Suppressor macrophage treated with lipopolysaccharide for 1 hour (primary cell): Measurements from ENCODE around the gene WWOX.
A peak's percentile ranks its signal among the peaks of the same experiment; 100 is the strongest.

Experiments used
- DNase-seq, 3 donors: peaks; one replicate each; pipeline ENCODE4 v3.0.0-alpha.2; 2020 to 2022

Gene WWOX

GRCh38 chr16:78543023-78543422 lies 443.6 kb downstream of the WWOX start:
- no peak for DNase-seq

DNA sequence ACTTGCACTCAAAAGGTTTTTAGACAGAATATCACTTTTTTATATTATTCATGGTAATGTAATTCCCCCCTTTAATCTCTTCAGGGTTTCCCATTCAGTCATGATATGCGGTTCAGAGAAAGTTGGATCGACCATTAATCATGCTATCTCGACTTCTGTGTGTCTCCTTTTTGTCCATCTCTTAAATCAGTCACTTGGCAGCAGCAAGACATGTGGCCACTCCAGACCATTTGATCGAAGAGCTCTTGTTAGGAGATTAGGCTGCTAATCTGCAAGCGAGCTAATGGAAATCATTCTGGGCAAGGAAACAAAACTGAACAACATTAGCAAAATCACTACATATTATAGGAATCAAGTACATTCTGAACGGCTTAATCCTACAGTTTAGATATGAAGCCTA lies 449.9 kb downstream of the WWOX start:
- DNase-seq = no peak

GRCh38 chr16:78551487-78552085 lies 452.1 kb downstream of the WWOX start:
- DNase-seq = no peak

DNA sequence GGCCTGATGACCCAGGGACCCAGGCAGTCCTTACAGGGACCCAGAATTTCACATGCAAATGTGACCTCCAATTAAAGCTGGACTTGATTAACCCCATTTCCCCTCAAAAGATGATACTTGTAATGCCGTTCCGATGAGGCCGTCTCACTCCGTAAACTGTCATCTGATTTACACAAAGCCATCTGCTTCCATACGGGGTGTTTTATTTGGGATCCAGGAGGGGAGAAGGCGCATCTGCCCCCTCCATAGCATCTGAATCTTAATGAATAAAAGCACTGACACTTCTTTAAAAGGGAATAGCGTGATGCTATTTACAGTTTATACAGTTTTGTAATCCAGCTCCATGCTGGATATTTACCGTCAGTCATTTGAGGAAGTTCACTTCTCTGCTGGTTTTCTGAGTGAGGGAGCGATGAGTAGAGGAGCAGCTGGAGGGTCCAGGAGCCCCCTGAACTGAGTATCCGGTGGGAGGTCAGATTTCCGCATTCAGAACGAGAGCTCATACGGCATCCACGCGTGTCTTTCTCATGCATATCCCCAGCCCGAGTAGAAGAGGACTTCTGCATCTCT lies 452.7 kb downstream of the WWOX start:
- DNase-seq = peak; percentile 33 to 74 (median 48)

GRCh38 chr16:78552716-78553115 lies 453.3 kb downstream of the WWOX start:
- DNase-seq = peak; percentile 80 to 87 (median 87)

- DNase-seq = peak in 1 of 3 donors; percentile 10
Observed at GRCh38 chr16:78553268-78554039, 454.0 kb downstream of the WWOX start.

- DNase-seq = no peak
Observed at GRCh38 chr16:78556421-78556820, 457.0 kb downstream of the WWOX start.

GRCh38 chr16:78560997-78561396 lies 461.5 kb downstream of the WWOX start:
- DNase-seq = no peak

DNA sequence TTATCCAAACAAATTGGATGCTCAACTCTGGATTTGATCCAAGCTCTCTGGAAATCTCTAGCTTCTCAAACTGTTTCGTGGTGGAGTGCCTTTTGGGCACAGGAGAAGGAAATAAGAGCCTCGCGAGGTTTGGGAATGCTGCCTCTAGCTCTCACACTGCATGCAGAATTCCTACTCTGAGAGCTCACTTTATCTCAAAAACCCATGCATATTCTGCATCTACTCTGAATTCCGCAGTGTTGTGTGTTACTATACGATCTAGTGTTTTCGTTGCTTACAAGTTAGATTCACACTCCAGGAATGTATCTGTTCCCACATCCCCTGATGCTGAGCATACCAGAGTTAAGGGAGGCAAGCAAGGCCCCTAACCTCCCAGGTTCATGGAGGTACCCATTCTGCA lies 462.7 kb downstream of the WWOX start:
- DNase-seq = no peak

DNA sequence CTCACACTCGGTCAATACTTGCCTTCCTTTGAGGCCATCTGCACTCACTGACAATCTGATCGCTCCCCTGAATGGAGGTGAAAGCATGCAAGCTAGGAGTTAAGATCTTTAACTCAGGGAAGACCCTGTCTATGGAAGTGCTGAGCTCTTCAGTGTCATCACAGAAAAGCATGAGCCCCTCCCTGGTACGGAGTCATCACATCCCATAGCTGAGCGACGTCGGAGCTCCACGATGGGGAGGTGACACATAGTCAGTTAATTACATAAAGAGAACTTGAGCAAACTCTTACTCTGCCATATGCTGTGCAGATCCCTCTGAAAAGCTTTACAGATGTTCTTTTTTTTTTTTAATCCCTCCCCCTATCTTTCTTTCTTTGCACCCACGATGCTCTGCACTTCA lies 463.2 kb downstream of the WWOX start:
- no peak for DNase-seq

DNA sequence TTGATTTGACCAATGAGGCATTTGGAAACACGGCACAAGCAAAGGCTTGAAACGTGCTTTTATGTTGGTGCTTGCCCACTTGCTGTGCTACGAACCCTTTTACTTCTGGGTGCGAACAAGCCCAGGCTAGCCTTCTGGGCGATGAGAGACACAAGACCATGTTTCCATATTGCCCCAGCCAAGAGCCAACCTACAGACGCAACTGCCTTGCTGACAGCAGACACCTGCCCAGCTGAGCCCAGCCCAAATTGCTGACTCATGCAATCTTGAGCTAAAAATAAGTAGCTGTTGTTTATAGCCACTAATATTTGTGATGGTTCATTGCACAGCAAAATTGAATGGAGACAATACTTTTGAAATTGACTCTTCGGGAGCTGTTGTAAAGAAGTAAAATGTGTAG lies 464.5 kb downstream of the WWOX start:
- no peak for DNase-seq

- peak; percentile 19 to 41 (median 30) for DNase-seq
Observed at GRCh38 chr16:78566397-78567073, 467.1 kb downstream of the WWOX start.

DNA sequence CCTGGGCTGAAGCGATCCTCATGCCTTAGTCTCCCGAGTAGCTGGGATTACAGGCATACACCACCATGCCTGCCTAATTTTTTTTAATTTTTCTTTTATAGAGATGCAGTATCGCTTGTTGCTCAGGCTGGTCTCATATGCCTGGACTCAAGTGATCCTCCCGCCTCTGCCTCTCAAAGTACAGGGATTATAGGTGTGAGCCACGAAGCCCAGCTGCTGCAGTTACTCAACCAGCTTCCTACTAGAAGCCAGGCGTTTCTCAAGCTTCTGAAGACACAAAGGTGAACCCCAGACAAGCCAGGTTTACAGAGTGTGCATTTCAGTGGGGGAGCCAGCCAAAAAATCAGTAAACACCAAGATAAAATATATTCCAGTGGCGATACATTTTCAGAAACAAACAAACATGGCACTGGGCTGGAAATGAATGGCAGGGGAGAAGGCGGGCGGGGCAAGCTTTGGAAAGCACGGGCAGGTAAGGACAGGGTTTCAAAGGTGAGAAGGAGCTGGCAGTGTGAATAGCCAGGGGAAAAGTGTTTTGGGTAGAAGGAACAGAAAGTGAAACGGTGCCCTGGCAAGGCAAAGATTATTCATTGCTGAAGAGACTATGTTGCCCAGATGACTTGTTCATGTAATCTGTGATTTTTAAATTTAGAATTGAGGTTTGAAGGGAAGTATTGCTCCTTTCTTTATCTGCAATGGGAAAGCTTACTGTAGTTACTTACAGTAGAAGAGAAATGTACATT lies 471.1 kb downstream of the WWOX start:
- peak in 2 of 3 donors; percentile 23 for DNase-seq

DNA sequence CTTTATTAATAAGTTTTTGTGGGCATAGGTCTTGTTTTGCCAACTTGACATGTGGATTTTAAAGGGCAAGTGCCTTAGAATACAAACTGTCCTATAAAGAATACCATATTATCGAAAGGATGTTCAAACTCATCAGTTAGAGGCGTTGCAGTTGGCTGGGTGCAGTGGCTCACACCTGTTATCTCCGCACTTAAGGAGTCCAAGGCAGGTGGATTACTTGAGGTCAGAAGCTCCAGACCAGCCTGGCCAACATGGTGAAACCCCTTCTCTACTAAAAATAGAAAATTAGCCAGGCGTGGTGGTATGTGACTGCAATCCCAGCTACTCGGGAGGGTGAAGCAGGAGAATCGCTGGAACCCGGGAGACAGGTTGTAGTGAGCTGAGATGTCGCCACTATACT lies 472.0 kb downstream of the WWOX start:
- DNase-seq = no peak

GRCh38 chr16:78571898-78572358 lies 472.5 kb downstream of the WWOX start:
- DNase-seq = peak; percentile 20 to 61 (median 58)

- no peak for DNase-seq
Observed at GRCh38 chr16:78574571-78574970, 475.1 kb downstream of the WWOX start.

DNA sequence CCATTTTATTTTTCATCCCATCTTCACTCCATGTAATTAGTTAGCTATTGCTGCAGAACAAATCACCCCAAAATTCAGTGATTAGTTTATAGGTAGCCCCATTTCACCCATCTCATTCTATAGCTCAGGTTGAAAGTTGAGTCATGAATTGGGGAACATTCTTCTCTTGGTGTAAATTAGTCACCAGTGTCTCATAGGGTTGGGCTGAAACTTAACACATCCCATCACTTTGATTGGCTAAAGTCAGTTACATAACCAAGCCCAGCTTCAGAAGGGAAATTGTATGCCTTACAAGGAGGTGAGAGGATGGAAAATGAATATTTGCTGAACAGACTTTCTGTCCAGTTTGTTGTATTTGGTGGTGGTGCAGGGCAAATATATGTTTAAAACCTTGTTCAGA lies 477.5 kb downstream of the WWOX start:
- peak; percentile 23 to 42 (median 34) for DNase-seq

- no peak for DNase-seq
Observed at GRCh38 chr16:78577630-78578029, 478.2 kb downstream of the WWOX start.

- no peak for DNase-seq
Observed at GRCh38 chr16:78579020-78579419, 479.6 kb downstream of the WWOX start.

DNA sequence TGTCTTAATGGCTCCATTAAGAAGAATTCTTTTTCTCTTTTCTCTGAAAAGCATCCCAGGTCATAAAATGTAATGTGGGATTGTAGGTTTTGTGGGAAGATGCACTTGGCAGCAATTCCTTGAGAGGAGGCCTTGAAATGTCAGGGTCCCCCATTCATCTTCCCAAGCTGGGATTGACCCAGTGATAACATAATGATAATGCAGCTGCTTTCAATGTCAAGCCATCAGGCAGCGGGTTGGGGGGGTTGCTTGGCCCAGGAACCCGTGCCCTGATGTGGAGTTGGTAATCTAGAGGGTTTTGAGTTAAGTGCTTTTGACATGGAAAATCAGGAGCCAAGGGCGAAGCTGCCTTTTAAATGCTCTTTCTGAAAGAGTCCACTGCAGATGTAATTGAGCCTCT lies 484.0 kb downstream of the WWOX start:
- DNase-seq = no peak

- no peak for DNase-seq
Observed at GRCh38 chr16:78584213-78584860, 484.9 kb downstream of the WWOX start.

GRCh38 chr16:78584991-78585390 lies 485.5 kb downstream of the WWOX start:
- DNase-seq = no peak
